RKO (cell line): ENCODE results near the gene SCAANT1.

ENCODE experiments used
- DNase-seq: peaks from one replicate; pipeline ENCODE4 v3.0.0-alpha.2; 2016; ENCODE audit warnings: low spot score

SCAANT1 gene

GRCh38 chr3:63911873-63912767 is at the start of gene SCAANT1:
Gene SCAANT1 (minus strand): TSS chr3:63912383.
- peak; percentile 89 for DNase-seq

GRCh38 chr3:63961891-63962290 is 49.7 kb upstream of the SCAANT1 start:
- DNase-seq, result peak; percentile 69

- DNase-seq, result peak; percentile 83
Observed at GRCh38 chr3:63960048-63960711, 48.0 kb upstream of the SCAANT1 start.

GRCh38 chr3:63959146-63959545 is 47.0 kb upstream of the SCAANT1 start:
- DNase-seq, result no peak

GRCh38 chr3:63955830-63956545 is 43.8 kb upstream of the SCAANT1 start:
- DNase-seq, result no peak

- DNase-seq, result no peak
Observed at GRCh38 chr3:63955036-63955650, 43.0 kb upstream of the SCAANT1 start.

GRCh38 chr3:63954182-63954581 is 42.0 kb upstream of the SCAANT1 start:
- no peak for DNase-seq

- no peak for DNase-seq
Observed at GRCh38 chr3:63952248-63952594, 40.0 kb upstream of the SCAANT1 start.

- DNase-seq, result no peak
Observed at GRCh38 chr3:63951492-63952247, 39.5 kb upstream of the SCAANT1 start.

GRCh38 chr3:63950698-63951097 is 38.5 kb upstream of the SCAANT1 start:
- DNase-seq, result no peak

- no peak for DNase-seq
Observed at GRCh38 chr3:63949005-63949404, 36.8 kb upstream of the SCAANT1 start.

GRCh38 chr3:63947594-63947993 is 35.4 kb upstream of the SCAANT1 start:
- DNase-seq, result no peak

GRCh38 chr3:63946753-63947152 is 34.6 kb upstream of the SCAANT1 start:
- no peak for DNase-seq

- DNase-seq, result no peak
Observed at GRCh38 chr3:63945558-63946096, 33.4 kb upstream of the SCAANT1 start.

- no peak for DNase-seq
Observed at GRCh38 chr3:63943678-63944077, 31.5 kb upstream of the SCAANT1 start.

GRCh38 chr3:63942528-63942927 is 30.3 kb upstream of the SCAANT1 start:
- no peak for DNase-seq

- no peak for DNase-seq
Observed at GRCh38 chr3:63940389-63940757, 28.2 kb upstream of the SCAANT1 start.

GRCh38 chr3:63937661-63938651 is 25.8 kb upstream of the SCAANT1 start:
- no peak for DNase-seq

- no peak for DNase-seq
Observed at GRCh38 chr3:63936925-63937324, 24.7 kb upstream of the SCAANT1 start.
